Mesenchymal stem cell (in vitro differentiated cells and primary cell): ENCODE measurements around the gene PRLHR.

ENCODE experiments used
- DNase-seq: peaks from one replicate; pipeline ENCODE4 v3.0.0-alpha.2; 2013
- H2AFZ ChIP-seq: one replicate; pipeline ENCODE4 v1.6.1; 2013; ENCODE audit warnings: low read depth, mild to moderate bottlenecking, control low read depth, inconsistent platforms, low read length, moderate library complexity
- H2AK5ac ChIP-seq: 2 replicates; pipeline ENCODE4 v1.6.1; 2013; ENCODE audit warnings: low read length, moderate library complexity, mild to moderate bottlenecking, inconsistent platforms; ENCODE audit not compliant: severe bottlenecking
- H2BK120ac ChIP-seq: one replicate; pipeline ENCODE4 v1.6.1; 2013; ENCODE audit warnings: low read depth, mild to moderate bottlenecking, inconsistent platforms, low read length, moderate library complexity
- H2BK12ac ChIP-seq, 2 experiments: one replicate each; pipeline ENCODE4 v1.6.1; 2013; ENCODE audit warnings: inconsistent platforms in 2 of 2, low read length in 2 of 2, mild to moderate bottlenecking in 2 of 2, moderate library complexity in 2 of 2, control low read depth in 1 of 2
- H2BK15ac ChIP-seq: one replicate; pipeline ENCODE4 v1.6.1; 2013; ENCODE audit warnings: mild to moderate bottlenecking, low read depth, inconsistent platforms; ENCODE audit not compliant: poor library complexity, severe bottlenecking
- H2BK5ac ChIP-seq: 2 replicates; pipeline ENCODE4 v1.6.1; 2013; ENCODE audit warnings: low read depth, mild to moderate bottlenecking, low read length, control low read depth, inconsistent platforms; ENCODE audit not compliant: poor library complexity, severe bottlenecking
- H3K14ac ChIP-seq, 2 experiments: one replicate each; pipeline ENCODE4 v1.6.1; 2013; ENCODE audit warnings: inconsistent platforms in 2 of 2, low read length in 2 of 2, control low read depth in 1 of 2, mild to moderate bottlenecking in 1 of 2, moderate library complexity in 1 of 2
- H3K18ac ChIP-seq, 2 experiments: one replicate each; pipeline ENCODE4 v1.6.1; 2013; ENCODE audit warnings: inconsistent platforms in 2 of 2, low read length in 2 of 2, control low read depth in 1 of 2, low read depth in 1 of 2, mild to moderate bottlenecking in 1 of 2
- H3K23ac ChIP-seq, 2 experiments: one replicate each; pipeline ENCODE4 v1.6.1; 2013; ENCODE audit warnings: inconsistent platforms in 2 of 2, low read length in 2 of 2, mild to moderate bottlenecking in 2 of 2, moderate library complexity in 2 of 2, control low read depth in 1 of 2
- H3K27ac ChIP-seq: 2 replicates; pipeline ENCODE4 v1.5.1; 2013; ENCODE audit warnings: mild to moderate bottlenecking, moderate library complexity, low read length, control low read depth, inconsistent platforms; ENCODE audit not compliant: poor library complexity, severe bottlenecking
- H3K27me3 ChIP-seq, 2 experiments: 2 replicates each; pipeline versions ENCODE4 v1.6.1 to v1.7.0; 2013; ENCODE audit warnings: low read length in 2 of 2, mild to moderate bottlenecking in 2 of 2, moderate library complexity in 2 of 2, control low read depth in 1 of 2, inconsistent platforms in 1 of 2; ENCODE audit not compliant: control insufficient read depth in 1 of 2, insufficient read depth in 1 of 2
- H3K36me3 ChIP-seq, 2 experiments: 2 replicates each; pipeline versions ENCODE4 v1.6.1 to v1.7.0; 2013; ENCODE audit warnings: low read length in 2 of 2, control low read depth in 1 of 2, inconsistent platforms in 1 of 2, low read depth in 1 of 2, mild to moderate bottlenecking in 1 of 2; ENCODE audit not compliant: insufficient read depth in 2 of 2, control insufficient read depth in 1 of 2
- H3K4ac ChIP-seq, 2 experiments: one replicate each; pipeline ENCODE4 v1.6.1; 2013; ENCODE audit warnings: inconsistent platforms in 2 of 2, low read length in 2 of 2, mild to moderate bottlenecking in 2 of 2, moderate library complexity in 2 of 2, control low read depth in 1 of 2, low read depth in 1 of 2
- H3K4me1 ChIP-seq: 2 replicates; pipeline ENCODE4 v1.6.1; 2013; ENCODE audit warnings: low read depth, low read length, control low read depth; ENCODE audit not compliant: control insufficient read depth, insufficient read depth
- H3K4me2 ChIP-seq: 2 replicates; pipeline ENCODE4 v1.6.1; 2013; ENCODE audit warnings: low read length, mild to moderate bottlenecking, inconsistent platforms; ENCODE audit not compliant: poor library complexity, severe bottlenecking
- H3K4me3 ChIP-seq, 2 experiments: 2 replicates each; pipeline versions ENCODE4 v1.5.1 to v1.7.0; 2013; ENCODE audit warnings: low read length in 2 of 2, mild to moderate bottlenecking in 2 of 2, control low read depth in 1 of 2, low read depth in 1 of 2; ENCODE audit not compliant: insufficient read depth in 1 of 2
- H3K79me1 ChIP-seq: replicated peaks from 2 replicates; pipeline ENCODE4 v1.6.1; 2013; ENCODE audit warnings: mild to moderate bottlenecking, control low read depth, low read length, inconsistent platforms; ENCODE audit not compliant: poor library complexity, severe bottlenecking
- H3K9ac ChIP-seq: 2 replicates; pipeline ENCODE4 v1.7.0; 2013; ENCODE audit warnings: mild to moderate bottlenecking, low read length, moderate library complexity
- H3K9me3 ChIP-seq: 2 replicates; pipeline ENCODE4 v1.7.0; 2013; ENCODE audit warnings: mild to moderate bottlenecking, low read length; ENCODE audit not compliant: control insufficient read depth
- H4K8ac ChIP-seq: one replicate; pipeline ENCODE4 v1.6.1; 2013; ENCODE audit warnings: inconsistent platforms, mild to moderate bottlenecking, low read length, moderate library complexity
- H4K91ac ChIP-seq: one replicate; pipeline ENCODE4 v1.6.1; 2013; ENCODE audit warnings: mild to moderate bottlenecking, low read length, inconsistent platforms
- WGBS: methylation state at CpG from one replicate; pipeline ENCODE4 v1.1.7; 2013; ENCODE audit warnings: mixed read lengths; 5-methylcytosine and 5-hydroxymethylcytosine counted together

Gene PRLHR

GRCh38 chr10:118584181-118584954 lies 11.1 kb downstream of the PRLHR start:
- H2AFZ ChIP-seq, result no peak overlapping the region
- peaks cover 9 to 29% of the 10 kb centered on the region in 2 experiments for H3K27me3 ChIP-seq
- no peak overlapping the region for H3K9ac ChIP-seq
- H2BK15ac ChIP-seq, result no peak overlapping the region
- H3K4ac ChIP-seq, result no peak overlapping the region
- H3K4me1 ChIP-seq, result no peaks in the 10 kb centered on the region
- no peak overlapping the region for H2BK120ac ChIP-seq
- no peak overlapping the region for H3K27ac ChIP-seq
- H3K18ac ChIP-seq, result no peak overlapping the region
- no peak overlapping the region for H3K14ac ChIP-seq
- no peaks in the 10 kb centered on the region for H3K36me3 ChIP-seq
- H2BK5ac ChIP-seq, result no peak overlapping the region
- H3K23ac ChIP-seq, result no peak overlapping the region
- WGBS, result 74% methylated on average over 5 of the region's 6 CpGs
- H3K79me1 ChIP-seq, result no peaks in the 10 kb centered on the region
- no peak overlapping the region for H2AK5ac ChIP-seq
- H4K91ac ChIP-seq, result no peak overlapping the region
- H2BK12ac ChIP-seq, result no peak overlapping the region
- no peak overlapping the region for H3K4me2 ChIP-seq
- H3K9me3 ChIP-seq, result no peaks in the 10 kb centered on the region
- no peak overlapping the region for H4K8ac ChIP-seq
- DNase-seq, result peak; percentile 22
- no peak overlapping the region for H3K4me3 ChIP-seq

DNA sequence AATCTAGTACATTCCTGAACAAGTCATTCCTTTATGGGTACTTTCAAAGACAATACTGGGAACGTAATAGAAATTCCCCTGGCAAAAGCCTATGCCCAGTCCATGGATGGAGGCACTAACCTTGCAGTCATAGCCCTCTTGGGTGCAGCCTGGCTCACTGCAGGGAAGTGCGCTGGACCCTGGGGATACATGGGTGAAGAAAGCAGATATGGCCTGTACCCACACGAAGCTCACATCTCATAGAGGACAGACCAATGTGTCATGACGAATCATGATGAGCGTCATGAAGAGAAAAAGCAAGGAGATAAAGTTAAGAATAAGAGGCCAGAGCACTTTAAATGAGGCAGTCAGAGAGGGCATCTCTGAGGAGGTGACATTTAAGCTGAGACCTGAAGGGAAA lies 11.8 kb downstream of the PRLHR start:
- Histone ChIP-seq H3K4ac (no peak overlapping the region), H3K27me3 (peaks cover 5 to 24% of the 10 kb centered on the region in 2 experiments), H2AFZ (no peak overlapping the region), H3K23ac (no peak overlapping the region), H3K4me3 (no peak overlapping the region), H4K8ac (no peak overlapping the region), H3K14ac (no peak overlapping the region), H2BK15ac (no peak overlapping the region), H2AK5ac (no peak overlapping the region), H3K4me2 (no peak overlapping the region), H3K9ac (no peak overlapping the region), H3K27ac (no peak overlapping the region), H2BK120ac (no peak overlapping the region), H3K36me3 (no peaks in the 10 kb centered on the region), H3K4me1 (no peaks in the 10 kb centered on the region), H4K91ac (no peak overlapping the region), H2BK12ac (no peak overlapping the region), H3K9me3 (no peaks in the 10 kb centered on the region), H3K18ac (no peak overlapping the region), H2BK5ac (no peak overlapping the region), H3K79me1 (no peaks in the 10 kb centered on the region)
- DNase-seq, result no peak
- 86% methylated on average over 5 of the region's 5 CpGs for WGBS

DNA sequence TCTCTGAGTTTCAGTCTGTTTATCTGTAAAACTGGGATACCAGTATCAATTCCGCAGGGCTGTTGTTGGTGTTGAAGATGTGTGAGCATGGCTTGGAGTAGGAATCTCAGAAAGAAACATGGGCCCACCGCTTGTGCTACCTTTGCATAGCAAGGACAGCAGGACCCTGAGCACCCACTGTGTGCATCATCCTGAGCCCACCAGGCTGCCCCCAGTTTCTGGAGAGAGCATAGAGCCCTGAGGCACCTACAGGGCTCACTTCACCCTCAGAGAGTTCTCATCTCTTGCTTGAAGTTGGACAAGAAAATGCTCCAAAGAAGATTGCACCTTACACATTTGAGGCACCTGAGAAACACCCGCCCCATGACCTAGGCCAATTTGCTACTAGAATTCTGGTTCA lies 12.9 kb downstream of the PRLHR start:
- WGBS, result 66% methylated on average over 3 of the region's 3 CpGs
- no peaks in the 10 kb centered on the region for H3K4me1 ChIP-seq
- no peak overlapping the region for H2BK12ac ChIP-seq
- no peaks in the 10 kb centered on the region for H3K9me3 ChIP-seq
- H2AFZ ChIP-seq, result no peak overlapping the region
- H3K18ac ChIP-seq, result no peak overlapping the region
- no peak overlapping the region for H3K9ac ChIP-seq
- no peaks in the 10 kb centered on the region for H3K36me3 ChIP-seq
- H2BK5ac ChIP-seq, result no peak overlapping the region
- DNase-seq, result no peak
- peaks cover 2 to 22% of the 10 kb centered on the region in 2 experiments for H3K27me3 ChIP-seq
- no peak overlapping the region for H3K4me3 ChIP-seq
- no peak overlapping the region for H3K27ac ChIP-seq
- H3K4ac ChIP-seq, result no peak overlapping the region
- no peak overlapping the region for H4K8ac ChIP-seq
- no peak overlapping the region for H4K91ac ChIP-seq
- H2BK120ac ChIP-seq, result no peak overlapping the region
- no peak overlapping the region for H3K23ac ChIP-seq
- H2AK5ac ChIP-seq, result no peak overlapping the region
- no peak overlapping the region for H3K14ac ChIP-seq
- H3K79me1 ChIP-seq, result no peaks in the 10 kb centered on the region
- H3K4me2 ChIP-seq, result no peak overlapping the region
- no peak overlapping the region for H2BK15ac ChIP-seq

GRCh38 chr10:118581340-118581739 lies 14.1 kb downstream of the PRLHR start:
- no peak overlapping the region for H3K18ac ChIP-seq
- no peak for DNase-seq
- H3K4me3 ChIP-seq, result no peak overlapping the region
- no peak overlapping the region for H2BK5ac ChIP-seq
- H2BK120ac ChIP-seq, result no peak overlapping the region
- H2BK15ac ChIP-seq, result no peak overlapping the region
- no peak overlapping the region for H3K27ac ChIP-seq
- no peak overlapping the region for H3K4ac ChIP-seq
- H3K36me3 ChIP-seq, result no peaks in the 10 kb centered on the region
- H4K8ac ChIP-seq, result no peak overlapping the region
- H2AK5ac ChIP-seq, result no peak overlapping the region
- H3K9me3 ChIP-seq, result no peaks in the 10 kb centered on the region
- no peak overlapping the region for H3K14ac ChIP-seq
- no peaks in the 10 kb centered on the region for H3K4me1 ChIP-seq
- H3K9ac ChIP-seq, result no peak overlapping the region
- 79% methylated on average over 3 of the region's 4 CpGs for WGBS
- peaks cover 13 to 24% of the 10 kb centered on the region in 2 experiments for H3K27me3 ChIP-seq
- no peak overlapping the region for H2BK12ac ChIP-seq
- H3K79me1 ChIP-seq, result no peaks in the 10 kb centered on the region
- H3K4me2 ChIP-seq, result no peak overlapping the region
- no peak overlapping the region for H4K91ac ChIP-seq
- no peak overlapping the region for H2AFZ ChIP-seq
- H3K23ac ChIP-seq, result no peak overlapping the region
